Measurements from ENCODE around the gene SLC18A3. TPM values are rescaled to one million over a fixed set of nuclear protein-coding genes. Genes with fewer than 3 reads are reported as not detected.

Gene SLC18A3
- total and polyA plus RNA-seq, 2 experiments from 2014 or later, result 0.16 TPM; not detected in 1

GRCh38 chr10:49579621-49580020 lies 30.5 kb upstream of the SLC18A3 start:
- DNase-seq (ENCODE audit: low spot score), result no peak
- no peak overlapping the region for H3K4me2 ChIP-seq
- no peaks in the 10 kb centered on the region for H3K27me3 Mint-ChIP-seq (ENCODE audit: insufficient read depth, low read depth, poor library complexity)
- ATAC-seq, result no peak
- H3K4me3 Mint-ChIP-seq, result no peak overlapping the region
- no peaks in the 10 kb centered on the region for H3K9me2 ChIP-seq (ENCODE audit: insufficient read depth)
- H3K27ac ChIP-seq (ENCODE audit: low read depth), result no peak overlapping the region
- H3K79me2 ChIP-seq (replicated peaks; ENCODE audit: insufficient read depth), result no peaks in the 10 kb centered on the region
- no peaks in the 10 kb centered on the region for H3F3A ChIP-seq (replicated peaks; ENCODE audit: low read depth)
- no peaks in the 10 kb centered on the region for H4K20me1 ChIP-seq (replicated peaks; ENCODE audit: insufficient read depth)
- no peaks in the 10 kb centered on the region for H3K36me3 ChIP-seq (ENCODE audit: insufficient read depth)
- H3K36me3 Mint-ChIP-seq (ENCODE audit: low read depth), result no peaks in the 10 kb centered on the region
- no peak overlapping the region for H3K27ac Mint-ChIP-seq
- no peaks in the 10 kb centered on the region; the same call in 2 of the 3 replicates for H3K4me1 Mint-ChIP-seq
- H3K4me3 ChIP-seq, result no peak overlapping the region
- H2AFZ ChIP-seq, result no peak overlapping the region; the same call in 1 of the 2 replicates
- no peaks in the 10 kb centered on the region for H3K9me3 Mint-ChIP-seq
- no peaks in the 10 kb centered on the region for H3K27me3 ChIP-seq (ENCODE audit: insufficient read depth)
- H3K4me1 ChIP-seq (ENCODE audit: insufficient read depth), result no peaks in the 10 kb centered on the region
- no peak for TF ChIP-seq JUNB (IDR thresholded peaks at IDR 0.05; ENCODE audit: unreplicated experiment)
- TF ChIP-seq, protein P1, sequence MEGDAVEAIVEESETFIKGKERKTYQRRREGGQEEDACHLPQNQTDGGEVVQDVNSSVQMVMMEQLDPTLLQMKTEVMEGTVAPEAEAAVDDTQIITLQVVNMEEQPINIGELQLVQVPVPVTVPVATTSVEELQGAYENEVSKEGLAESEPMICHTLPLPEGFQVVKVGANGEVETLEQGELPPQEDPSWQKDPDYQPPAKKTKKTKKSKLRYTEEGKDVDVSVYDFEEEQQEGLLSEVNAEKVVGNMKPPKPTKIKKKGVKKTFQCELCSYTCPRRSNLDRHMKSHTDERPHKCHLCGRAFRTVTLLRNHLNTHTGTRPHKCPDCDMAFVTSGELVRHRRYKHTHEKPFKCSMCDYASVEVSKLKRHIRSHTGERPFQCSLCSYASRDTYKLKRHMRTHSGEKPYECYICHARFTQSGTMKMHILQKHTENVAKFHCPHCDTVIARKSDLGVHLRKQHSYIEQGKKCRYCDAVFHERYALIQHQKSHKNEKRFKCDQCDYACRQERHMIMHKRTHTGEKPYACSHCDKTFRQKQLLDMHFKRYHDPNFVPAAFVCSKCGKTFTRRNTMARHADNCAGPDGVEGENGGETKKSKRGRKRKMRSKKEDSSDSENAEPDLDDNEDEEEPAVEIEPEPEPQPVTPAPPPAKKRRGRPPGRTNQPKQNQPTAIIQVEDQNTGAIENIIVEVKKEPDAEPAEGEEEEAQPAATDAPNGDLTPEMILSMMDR (conservative IDR thresholded peaks at IDR 0.05; ENCODE audit: low read depth in 2 of 2), result no peak

GRCh38 chr10:49585387-49585786 lies 24.7 kb upstream of the SLC18A3 start:
- H3K4me3 Mint-ChIP-seq, result no peak overlapping the region
- Histone ChIP-seq H4K20me1 (replicated peaks; ENCODE audit: insufficient read depth) (no peaks in the 10 kb centered on the region), H3K27ac (ENCODE audit: low read depth) (no peak overlapping the region), H3K4me3 (no peak overlapping the region), H3K4me2 (no peak overlapping the region), H3K27me3 (ENCODE audit: insufficient read depth) (no peaks in the 10 kb centered on the region), H3F3A (replicated peaks; ENCODE audit: low read depth) (no peaks in the 10 kb centered on the region), H3K36me3 (ENCODE audit: insufficient read depth) (no peaks in the 10 kb centered on the region), H3K4me1 (ENCODE audit: insufficient read depth) (no peaks in the 10 kb centered on the region), H3K9me2 (ENCODE audit: insufficient read depth) (no peaks in the 10 kb centered on the region), H2AFZ (no peak overlapping the region), H3K79me2 (replicated peaks; ENCODE audit: insufficient read depth) (no peaks in the 10 kb centered on the region)
- no peaks in the 10 kb centered on the region for H3K36me3 Mint-ChIP-seq (ENCODE audit: low read depth)
- H3K4me1 Mint-ChIP-seq, result no peaks in the 10 kb centered on the region
- no peak for TF ChIP-seq ETS1 (IDR thresholded peaks at IDR 0.05)
- TF ChIP-seq ZNF331 (CRISPR knock-in tag; IDR thresholded peaks at IDR 0.05; ENCODE audit: low read depth), result no peak
- TF ChIP-seq EZH2 (IDR thresholded peaks at IDR 0.05; ENCODE audit: low read depth, unreplicated experiment), result no peak
- TF ChIP-seq STAT1 (IDR thresholded peaks at IDR 0.05; ENCODE audit: unreplicated experiment), result no peak
- TF ChIP-seq POLR2AphosphoS5 (IDR thresholded peaks at IDR 0.05; ENCODE audit: low read depth), result no peak
- no peak overlapping the region for H3K27ac Mint-ChIP-seq
- H3K27me3 Mint-ChIP-seq (ENCODE audit: insufficient read depth, low read depth, poor library complexity), result no peaks in the 10 kb centered on the region
- DNase-seq (ENCODE audit: low spot score) (no peak), ATAC-seq (no peak)
- no peaks in the 10 kb centered on the region for H3K9me3 Mint-ChIP-seq

DNA sequence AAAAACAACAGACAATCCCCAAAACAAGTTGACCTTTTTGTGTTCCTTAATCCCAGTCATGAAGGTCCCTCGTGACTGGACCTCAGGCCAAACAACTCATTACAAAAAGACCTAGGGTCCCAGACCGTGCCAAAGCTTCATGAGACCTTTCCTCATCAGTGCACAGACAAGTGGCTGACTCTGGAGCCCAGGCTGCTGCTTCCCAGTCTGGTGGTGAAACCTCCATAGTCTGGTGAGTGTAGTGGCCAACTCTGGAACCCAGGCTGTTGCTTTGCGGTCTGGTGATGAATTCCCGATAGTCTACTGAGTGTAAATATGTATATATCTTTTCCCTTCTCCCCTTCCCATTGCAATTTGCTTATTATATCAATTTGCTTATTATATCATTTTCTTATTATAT lies 22.1 kb upstream of the SLC18A3 start:
- H3K27ac Mint-ChIP-seq, result no peak overlapping the region
- H2AFZ ChIP-seq, result no peak overlapping the region
- H3K36me3 ChIP-seq (ENCODE audit: insufficient read depth), result no peaks in the 10 kb centered on the region
- no peak overlapping the region for H3K4me3 Mint-ChIP-seq
- H3K4me1 ChIP-seq (ENCODE audit: insufficient read depth), result no peaks in the 10 kb centered on the region
- H3F3A ChIP-seq (replicated peaks; ENCODE audit: low read depth), result no peaks in the 10 kb centered on the region
- no peak overlapping the region for H3K4me3 ChIP-seq
- no peaks in the 10 kb centered on the region for H4K20me1 ChIP-seq (replicated peaks; ENCODE audit: insufficient read depth)
- H3K9me3 Mint-ChIP-seq, result no peaks in the 10 kb centered on the region
- no peaks in the 10 kb centered on the region for H3K9me2 ChIP-seq (ENCODE audit: insufficient read depth)
- no peaks in the 10 kb centered on the region for H3K79me2 ChIP-seq (replicated peaks; ENCODE audit: insufficient read depth)
- no peaks in the 10 kb centered on the region for H3K27me3 ChIP-seq (ENCODE audit: insufficient read depth)
- no peak overlapping the region for H3K27ac ChIP-seq (ENCODE audit: low read depth)
- no peaks in the 10 kb centered on the region for H3K4me1 Mint-ChIP-seq
- ATAC-seq (no peak), DNase-seq (ENCODE audit: low spot score) (no peak)
- no peaks in the 10 kb centered on the region for H3K36me3 Mint-ChIP-seq (ENCODE audit: low read depth)
- H3K27me3 Mint-ChIP-seq (ENCODE audit: insufficient read depth, low read depth, poor library complexity), result peaks cover under 1% of the 10 kb centered on the region
- H3K4me2 ChIP-seq, result no peak overlapping the region
- TF ChIP-seq, protein P2, sequence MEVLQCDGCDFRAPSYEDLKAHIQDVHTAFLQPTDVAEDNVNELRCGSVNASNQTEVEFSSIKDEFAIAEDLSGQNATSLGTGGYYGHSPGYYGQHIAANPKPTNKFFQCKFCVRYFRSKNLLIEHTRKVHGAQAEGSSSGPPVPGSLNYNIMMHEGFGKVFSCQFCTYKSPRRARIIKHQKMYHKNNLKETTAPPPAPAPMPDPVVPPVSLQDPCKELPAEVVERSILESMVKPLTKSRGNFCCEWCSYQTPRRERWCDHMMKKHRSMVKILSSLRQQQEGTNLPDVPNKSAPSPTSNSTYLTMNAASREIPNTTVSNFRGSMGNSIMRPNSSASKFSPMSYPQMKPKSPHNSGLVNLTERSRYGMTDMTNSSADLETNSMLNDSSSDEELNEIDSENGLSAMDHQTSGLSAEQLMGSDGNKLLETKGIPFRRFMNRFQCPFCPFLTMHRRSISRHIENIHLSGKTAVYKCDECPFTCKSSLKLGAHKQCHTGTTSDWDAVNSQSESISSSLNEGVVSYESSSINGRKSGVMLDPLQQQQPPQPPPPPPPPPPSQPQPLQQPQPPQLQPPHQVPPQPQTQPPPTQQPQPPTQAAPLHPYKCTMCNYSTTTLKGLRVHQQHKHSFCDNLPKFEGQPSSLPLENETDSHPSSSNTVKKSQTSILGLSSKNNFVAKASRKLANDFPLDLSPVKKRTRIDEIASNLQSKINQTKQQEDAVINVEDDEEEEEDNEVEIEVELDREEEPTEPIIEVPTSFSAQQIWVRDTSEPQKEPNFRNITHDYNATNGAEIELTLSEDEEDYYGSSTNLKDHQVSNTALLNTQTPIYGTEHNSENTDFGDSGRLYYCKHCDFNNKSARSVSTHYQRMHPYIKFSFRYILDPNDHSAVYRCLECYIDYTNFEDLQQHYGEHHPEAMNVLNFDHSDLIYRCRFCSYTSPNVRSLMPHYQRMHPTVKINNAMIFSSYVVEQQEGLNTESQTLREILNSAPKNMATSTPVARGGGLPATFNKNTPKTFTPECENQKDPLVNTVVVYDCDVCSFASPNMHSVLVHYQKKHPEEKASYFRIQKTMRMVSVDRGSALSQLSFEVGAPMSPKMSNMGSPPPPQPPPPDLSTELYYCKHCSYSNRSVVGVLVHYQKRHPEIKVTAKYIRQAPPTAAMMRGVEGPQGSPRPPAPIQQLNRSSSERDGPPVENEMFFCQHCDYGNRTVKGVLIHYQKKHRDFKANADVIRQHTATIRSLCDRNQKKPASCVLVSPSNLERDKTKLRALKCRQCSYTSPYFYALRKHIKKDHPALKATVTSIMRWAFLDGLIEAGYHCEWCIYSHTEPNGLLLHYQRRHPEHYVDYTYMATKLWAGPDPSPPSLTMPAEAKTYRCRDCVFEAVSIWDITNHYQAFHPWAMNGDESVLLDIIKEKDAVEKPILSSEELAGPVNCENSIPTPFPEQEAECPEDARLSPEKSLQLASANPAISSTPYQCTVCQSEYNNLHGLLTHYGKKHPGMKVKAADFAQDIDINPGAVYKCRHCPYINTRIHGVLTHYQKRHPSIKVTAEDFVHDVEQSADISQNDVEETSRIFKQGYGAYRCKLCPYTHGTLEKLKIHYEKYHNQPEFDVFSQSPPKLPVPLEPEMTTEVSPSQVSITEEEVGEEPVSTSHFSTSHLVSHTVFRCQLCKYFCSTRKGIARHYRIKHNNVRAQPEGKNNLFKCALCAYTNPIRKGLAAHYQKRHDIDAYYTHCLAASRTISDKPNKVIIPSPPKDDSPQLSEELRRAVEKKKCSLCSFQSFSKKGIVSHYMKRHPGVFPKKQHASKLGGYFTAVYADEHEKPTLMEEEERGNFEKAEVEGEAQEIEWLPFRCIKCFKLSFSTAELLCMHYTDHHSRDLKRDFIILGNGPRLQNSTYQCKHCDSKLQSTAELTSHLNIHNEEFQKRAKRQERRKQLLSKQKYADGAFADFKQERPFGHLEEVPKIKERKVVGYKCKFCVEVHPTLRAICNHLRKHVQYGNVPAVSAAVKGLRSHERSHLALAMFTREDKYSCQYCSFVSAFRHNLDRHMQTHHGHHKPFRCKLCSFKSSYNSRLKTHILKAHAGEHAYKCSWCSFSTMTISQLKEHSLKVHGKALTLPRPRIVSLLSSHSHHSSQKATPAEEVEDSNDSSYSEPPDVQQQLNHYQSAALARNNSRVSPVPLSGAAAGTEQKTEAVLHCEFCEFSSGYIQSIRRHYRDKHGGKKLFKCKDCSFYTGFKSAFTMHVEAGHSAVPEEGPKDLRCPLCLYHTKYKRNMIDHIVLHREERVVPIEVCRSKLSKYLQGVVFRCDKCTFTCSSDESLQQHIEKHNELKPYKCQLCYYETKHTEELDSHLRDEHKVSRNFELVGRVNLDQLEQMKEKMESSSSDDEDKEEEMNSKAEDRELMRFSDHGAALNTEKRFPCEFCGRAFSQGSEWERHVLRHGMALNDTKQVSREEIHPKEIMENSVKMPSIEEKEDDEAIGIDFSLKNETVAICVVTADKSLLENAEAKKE (CRISPR knock-in tag; IDR thresholded peaks at IDR 0.05), result no peak

Measured in GM23338 (cell line).